MM.1S (cell line): ENCODE measurements around the gene PPP2R2C.

Source experiments
- DNase-seq: peaks from one replicate; pipeline ENCODE4 v3.0.0-alpha.2; 2015
- H2AFZ ChIP-seq: fragments of 300-600 bp; sonication (generic); 2 replicates; pipeline ENCODE4 v1.6.0; 2016; ENCODE audit warnings: antibody characterized with exemption, low read length
- H3F3A ChIP-seq: fragments of 300-600 bp; sonication (generic); 2 replicates; pipeline ENCODE4 v1.6.1; 2016; ENCODE audit warnings: mild to moderate bottlenecking, antibody characterized with exemption, low read length, moderate library complexity, mixed read lengths; ENCODE audit not compliant: insufficient read depth
- H3K27ac ChIP-seq: fragments of 300-600 bp; sonication (generic); 2 replicates; pipeline ENCODE4 v1.5.1; 2016; ENCODE audit warnings: mild to moderate bottlenecking, low read length
- H3K27me3 ChIP-seq: fragments of 300-600 bp; sonication (generic); replicated peaks from 2 replicates; pipeline ENCODE4 v1.6.0; 2016; ENCODE audit warnings: low read length; ENCODE audit not compliant: insufficient read depth
- H3K36me3 ChIP-seq: fragments of 300-600 bp; sonication (generic); replicated peaks from 2 replicates; pipeline ENCODE4 v1.6.1; 2016; ENCODE audit warnings: mild to moderate bottlenecking, low read length, mixed read lengths; ENCODE audit not compliant: insufficient read depth
- H3K4me1 ChIP-seq: fragments of 300-600 bp; sonication (generic); 2 replicates; pipeline ENCODE4 v1.6.1; 2016; ENCODE audit warnings: low read length, mixed read lengths
- H3K4me2 ChIP-seq: fragments of 300-600 bp; sonication (generic); 2 replicates; pipeline ENCODE4 v1.6.0; 2016; ENCODE audit warnings: low read depth, low read length
- H3K4me3 ChIP-seq: fragments of 300-600 bp; sonication (generic); 2 replicates; pipeline ENCODE4 v1.5.1; 2016; ENCODE audit warnings: low read length, mixed read lengths
- H3K79me2 ChIP-seq: fragments of 300-600 bp; sonication (generic); 2 replicates; pipeline ENCODE4 v1.6.1; 2016; ENCODE audit warnings: mixed run types, low read length, mixed read lengths
- H3K9ac ChIP-seq: fragments of 300-600 bp; sonication (generic); 2 replicates; pipeline ENCODE4 v1.6.1; 2016; ENCODE audit warnings: low read length, mixed read lengths
- H3K9me2 ChIP-seq: fragments of 300-600 bp; sonication (generic); replicated peaks from 2 replicates; pipeline ENCODE4 v1.6.1; 2016; ENCODE audit warnings: mild to moderate bottlenecking, low read length, mixed read lengths; ENCODE audit not compliant: insufficient read depth
- H3K9me3 ChIP-seq: fragments of 300-600 bp; sonication (generic); replicated peaks from 2 replicates; pipeline ENCODE4 v1.6.1; 2016; ENCODE audit warnings: mild to moderate bottlenecking, low read length, mixed read lengths; ENCODE audit not compliant: insufficient read depth
- H4K20me1 ChIP-seq: fragments of 300-600 bp; sonication (generic); 2 replicates; pipeline ENCODE4 v1.6.1; 2016; ENCODE audit warnings: mild to moderate bottlenecking, low read length, moderate library complexity, mixed read lengths; ENCODE audit not compliant: insufficient read depth
- CTCF ChIP-seq: fragments of 300-600 bp; sonication (generic); IDR thresholded peaks from 2 replicates; pipeline ENCODE4 v1.5.1; 2016; ENCODE audit warnings: antibody characterized with exemption, low read length, mixed read lengths
- EZH2 ChIP-seq: fragments of 300-600 bp; sonication (generic); optimal IDR thresholded peaks from 2 replicates; pipeline ENCODE3; 2017; ENCODE audit warnings: low read depth, mild to moderate bottlenecking, antibody characterized with exemption, low read length, mixed read lengths
- EZH2phosphoT487 ChIP-seq: fragments of 300-600 bp; sonication (generic); IDR thresholded peaks from 2 replicates; pipeline ENCODE4 v1.6.1; 2018; ENCODE audit warnings: antibody characterized with exemption, low read length

PPP2R2C gene

GRCh38 chr4:6347511-6348045 is 124.8 kb downstream of the PPP2R2C start:
- Histone ChIP-seq H3K27ac (no peak overlapping the region), H3F3A (no peaks in the 10 kb centered on the region), H3K4me2 (no peak overlapping the region), H3K4me1 (no peaks in the 10 kb centered on the region), H3K4me3 (no peak overlapping the region), H3K9ac (no peak overlapping the region), H3K27me3 (peaks cover 97% of the 10 kb centered on the region), H4K20me1 (no peaks in the 10 kb centered on the region), H2AFZ (no peak overlapping the region), H3K36me3 (no peaks in the 10 kb centered on the region), H3K79me2 (no peaks in the 10 kb centered on the region), H3K9me3 (no peaks in the 10 kb centered on the region), H3K9me2 (no peaks in the 10 kb centered on the region)
- no peak for DNase-seq
- TF ChIP-seq EZH2phosphoT487 (no peak), CTCF (no peak), EZH2 (no peak)

GRCh38 chr4:6346373-6347110 is 125.9 kb downstream of the PPP2R2C start:
- H3K79me2 ChIP-seq = no peaks in the 10 kb centered on the region
- DNase-seq = no peak
- no peak overlapping the region for H2AFZ ChIP-seq
- no peaks in the 10 kb centered on the region for H3F3A ChIP-seq
- no peaks in the 10 kb centered on the region for H3K9me3 ChIP-seq
- no peak overlapping the region for H3K4me2 ChIP-seq
- H3K27me3 ChIP-seq = peaks cover 96% of the 10 kb centered on the region
- H3K9ac ChIP-seq = no peak overlapping the region
- no peak overlapping the region for H3K27ac ChIP-seq
- TF ChIP-seq CTCF = no peak
- no peak for TF ChIP-seq EZH2phosphoT487
- no peak for TF ChIP-seq EZH2
- no peaks in the 10 kb centered on the region for H3K36me3 ChIP-seq
- H3K4me1 ChIP-seq = no peaks in the 10 kb centered on the region
- no peaks in the 10 kb centered on the region for H3K9me2 ChIP-seq
- H4K20me1 ChIP-seq = no peaks in the 10 kb centered on the region
- H3K4me3 ChIP-seq = no peak overlapping the region

- peaks cover 98% of the 10 kb centered on the region for H3K27me3 ChIP-seq
- no peaks in the 10 kb centered on the region for H4K20me1 ChIP-seq
- no peak overlapping the region for H3K9ac ChIP-seq
- H3K4me2 ChIP-seq = no peak overlapping the region
- no peak for DNase-seq
- H3K9me2 ChIP-seq = no peaks in the 10 kb centered on the region
- H3K4me3 ChIP-seq = no peak overlapping the region
- no peak overlapping the region for H3K27ac ChIP-seq
- no peak overlapping the region for H2AFZ ChIP-seq
- TF ChIP-seq CTCF (no peak), EZH2phosphoT487 (no peak), EZH2 (no peak)
- no peaks in the 10 kb centered on the region for H3K4me1 ChIP-seq
- H3K9me3 ChIP-seq = no peaks in the 10 kb centered on the region
- H3F3A ChIP-seq = no peaks in the 10 kb centered on the region
- no peaks in the 10 kb centered on the region for H3K79me2 ChIP-seq
- no peaks in the 10 kb centered on the region for H3K36me3 ChIP-seq
Measured at GRCh38 chr4:6345866-6346265, 126.5 kb downstream of the PPP2R2C start.
